Left lung (tissue), 10 donors: ENCODE results near the gene NAA15. TPM values are rescaled to one million over a fixed set of nuclear protein-coding genes. Genes with fewer than 3 reads are reported as not detected.

ENCODE experiments used
- ATAC-seq: fragments of 200-7000 bp; cut with Tn5 transposase; one replicate; pipeline ENCODE4 v1.9.1; 2020; ENCODE audit warnings: moderate library complexity
- DNase-seq, 4 donors: peaks; one replicate each; pipeline ENCODE4 v3.0.0-alpha.2; 2013 to 2020
- H3K27ac ChIP-seq, 2 donors: fragments of 200-600 bp; sonication (generic) in 1 of 2; one replicate each; pipeline versions ENCODE4 v1.5.0 to v1.8.0; 2020 to 2021
- H3K27me3 ChIP-seq, 2 donors: fragments of 200-600 bp; sonication (generic) in 1 of 2; one replicate each; pipeline versions ENCODE4 v1.5.0 to v1.8.0; 2020 to 2021
- H3K36me3 ChIP-seq, 2 donors: fragments of 200-600 bp; sonication (generic) in 1 of 2; one replicate each; pipeline versions ENCODE4 v1.5.0 to v1.8.0; 2020 to 2021
- H3K4me1 ChIP-seq, 2 donors: fragments of 200-600 bp; one replicate each; pipeline ENCODE4 v1.8.0; 2021
- H3K4me3 ChIP-seq, 2 donors: fragments of 200-600 bp; sonication (generic) in 1 of 2; one replicate each; pipeline versions ENCODE4 v1.5.0 to v1.8.0; 2020 to 2021; ENCODE audit warnings: mild to moderate bottlenecking in 1 of 2
- H3K9me3 ChIP-seq, 2 donors: fragments of 200-600 bp; sonication (generic) in 1 of 2; one replicate each; pipeline versions ENCODE4 v1.5.0 to v1.8.0; 2020 to 2021
- intact Hi-C, 2 donors: fragments of 100-400 bp; cut with DNase I; formaldehyde crosslinking; loops; one replicate each; pipeline versions ENCODE4 v1.11.2 to v1.14.2; 2022
- polyA plus RNA-seq, 6 donors: library from polyadenylated mRNA; unstranded; fragments of 120-200 nt; gene quantifications; one replicate each; pipeline ENCODE4 v1.2.1, GENCODE V29; 2013; ENCODE audit not compliant: insufficient read length in 6 of 6
- total RNA-seq, 2 donors: library from RNA; stranded (reverse); fragmentation: NEBNext Ultra II Directional; extraction: Animal tissue kit (Norgen Biotek cat#: 25700); gene quantifications; one replicate each; pipeline ENCODE4 v1.2.1, GENCODE V29; 2021
- TF ChIP-seq, protein P1 (sequence below), 2 donors: fragments of 200-600 bp; sonication (generic) in 1 of 2; IDR thresholded peaks; one replicate each; pipeline versions ENCODE4 v1.5.0 to v1.8.0; 2021; ENCODE audit warnings: antibody characterized with exemption in 2 of 2
- donor health status: DM: no; HTN: yes; CAD: no.
- donor health status: DM: no; HTN: no; CAD: no.

Gene NAA15
- total and polyA plus RNA-seq, 8 donors, result 30.0 to 49.6 (median 32.8) TPM

DNA sequence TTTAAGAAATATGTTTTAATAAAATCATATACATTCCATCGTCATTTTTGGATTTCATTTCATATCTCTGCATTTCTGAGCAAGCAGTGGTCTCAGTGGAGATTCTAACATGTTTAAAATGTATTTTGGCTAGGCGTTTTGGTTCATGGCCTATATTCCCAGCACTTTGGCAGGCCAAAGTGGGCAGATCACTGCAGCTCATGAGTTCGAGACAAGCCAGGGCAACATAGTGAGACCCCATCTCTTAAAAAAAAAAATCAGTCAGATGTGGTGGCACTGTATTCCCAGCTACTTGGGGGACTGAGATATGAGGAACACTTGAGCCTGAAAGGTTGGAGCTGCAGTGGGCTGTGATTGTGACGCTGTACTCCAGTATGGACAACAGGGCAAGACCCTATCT is 85.1 kb downstream of the NAA15 start:
- H3K9me3 ChIP-seq, result no peaks in the 10 kb centered on the region
- H3K27me3 ChIP-seq, result no peaks in the 10 kb centered on the region
- ATAC-seq (no peak), DNase-seq (no peak)
- H3K4me1 ChIP-seq, result no peaks in the 10 kb centered on the region
- no peak overlapping the region for H3K27ac ChIP-seq
- no peak overlapping the region for H3K4me3 ChIP-seq
- TF ChIP-seq, protein P1, sequence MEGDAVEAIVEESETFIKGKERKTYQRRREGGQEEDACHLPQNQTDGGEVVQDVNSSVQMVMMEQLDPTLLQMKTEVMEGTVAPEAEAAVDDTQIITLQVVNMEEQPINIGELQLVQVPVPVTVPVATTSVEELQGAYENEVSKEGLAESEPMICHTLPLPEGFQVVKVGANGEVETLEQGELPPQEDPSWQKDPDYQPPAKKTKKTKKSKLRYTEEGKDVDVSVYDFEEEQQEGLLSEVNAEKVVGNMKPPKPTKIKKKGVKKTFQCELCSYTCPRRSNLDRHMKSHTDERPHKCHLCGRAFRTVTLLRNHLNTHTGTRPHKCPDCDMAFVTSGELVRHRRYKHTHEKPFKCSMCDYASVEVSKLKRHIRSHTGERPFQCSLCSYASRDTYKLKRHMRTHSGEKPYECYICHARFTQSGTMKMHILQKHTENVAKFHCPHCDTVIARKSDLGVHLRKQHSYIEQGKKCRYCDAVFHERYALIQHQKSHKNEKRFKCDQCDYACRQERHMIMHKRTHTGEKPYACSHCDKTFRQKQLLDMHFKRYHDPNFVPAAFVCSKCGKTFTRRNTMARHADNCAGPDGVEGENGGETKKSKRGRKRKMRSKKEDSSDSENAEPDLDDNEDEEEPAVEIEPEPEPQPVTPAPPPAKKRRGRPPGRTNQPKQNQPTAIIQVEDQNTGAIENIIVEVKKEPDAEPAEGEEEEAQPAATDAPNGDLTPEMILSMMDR (IDR thresholded peaks at IDR 0.05), result no peak
- intact Hi-C loops, result no loop called here
- H3K36me3 ChIP-seq, result peaks cover 0 to 57% of the 10 kb centered on the region in 2 donors

DNA sequence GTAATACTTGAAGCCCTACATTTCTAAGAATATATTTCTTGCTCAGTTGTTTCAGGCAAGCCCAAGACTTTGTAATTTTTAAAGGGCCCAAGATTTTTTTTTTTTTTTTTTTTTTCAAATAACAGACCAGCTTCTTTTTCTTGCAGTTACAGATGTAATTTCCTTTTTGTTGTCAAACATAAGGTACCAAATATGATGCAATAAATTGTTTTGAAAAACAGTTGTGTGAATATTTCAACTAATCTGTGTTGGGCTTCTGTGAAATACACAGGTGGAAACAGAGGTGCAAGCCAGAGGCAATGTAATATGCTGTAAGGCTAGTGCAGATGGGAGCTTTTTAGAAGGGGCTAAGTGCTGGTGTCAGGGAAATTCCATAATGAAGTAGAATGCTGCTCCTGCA is 87.8 kb downstream of the NAA15 start:
- Histone ChIP-seq H3K36me3 (peaks cover 0 to 59% of the 10 kb centered on the region in 2 donors), H3K4me3 (no peak overlapping the region), H3K27me3 (no peaks in the 10 kb centered on the region), H3K27ac (no peak overlapping the region), H3K9me3 (no peaks in the 10 kb centered on the region), H3K4me1 (no peaks in the 10 kb centered on the region)
- intact Hi-C loops, result no loop called here
- TF ChIP-seq, protein P1 (IDR thresholded peaks at IDR 0.05), result no peak
- no peak for ATAC-seq
- DNase-seq, result no peak

DNA sequence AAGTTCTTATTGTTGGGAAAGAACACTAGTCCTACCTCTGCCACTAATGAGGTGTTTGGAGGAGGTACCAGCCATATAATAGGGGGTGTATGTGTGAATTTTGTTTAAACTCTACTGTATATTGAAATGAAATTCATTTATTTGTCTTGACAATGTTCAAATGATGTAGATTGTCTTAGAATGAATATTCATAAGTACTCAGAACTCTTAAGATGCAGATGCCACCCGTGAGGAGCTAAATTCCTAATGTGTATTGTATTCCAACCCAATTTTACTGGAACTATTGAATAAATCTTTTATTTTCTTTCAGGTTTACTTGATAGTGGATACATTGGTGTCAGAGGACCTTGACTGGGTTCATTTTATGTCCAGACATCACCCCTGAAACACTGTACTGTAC is 88.7 kb downstream of the NAA15 start:
- Histone ChIP-seq H3K9me3 (no peaks in the 10 kb centered on the region), H3K4me3 (no peak overlapping the region), H3K27me3 (no peaks in the 10 kb centered on the region), H3K36me3 (peaks cover 0 to 62% of the 10 kb centered on the region in 2 donors), H3K4me1 (no peaks in the 10 kb centered on the region), H3K27ac (no peak overlapping the region)
- intact Hi-C loops, result no loop called here
- ATAC-seq (no peak), DNase-seq (no peak)
- TF ChIP-seq, protein P1 (IDR thresholded peaks at IDR 0.05), result no peak

DNA sequence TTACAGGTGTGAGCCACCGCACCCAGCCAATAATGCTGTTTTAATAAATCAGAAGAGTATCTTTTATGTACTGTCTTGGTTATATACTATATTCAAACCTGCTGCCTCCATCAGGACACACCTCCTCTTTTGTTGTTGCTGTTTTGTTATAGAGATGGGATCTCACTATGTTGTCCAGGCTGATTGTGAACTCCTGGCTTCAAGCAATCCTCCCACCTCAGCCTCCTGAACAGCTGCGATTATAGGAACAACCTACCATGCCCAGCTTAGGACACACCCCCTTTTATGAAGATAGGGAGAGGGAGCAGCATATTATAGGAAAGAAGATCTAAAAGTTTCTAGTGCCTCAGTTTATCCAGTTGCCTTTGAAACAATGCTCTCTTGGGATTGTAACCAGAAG is 90.4 kb downstream of the NAA15 start:
- Histone ChIP-seq H3K36me3 (peaks cover 0 to 50% of the 10 kb centered on the region in 2 donors), H3K27me3 (no peaks in the 10 kb centered on the region)
- intact Hi-C loops, result no loop called here

DNA sequence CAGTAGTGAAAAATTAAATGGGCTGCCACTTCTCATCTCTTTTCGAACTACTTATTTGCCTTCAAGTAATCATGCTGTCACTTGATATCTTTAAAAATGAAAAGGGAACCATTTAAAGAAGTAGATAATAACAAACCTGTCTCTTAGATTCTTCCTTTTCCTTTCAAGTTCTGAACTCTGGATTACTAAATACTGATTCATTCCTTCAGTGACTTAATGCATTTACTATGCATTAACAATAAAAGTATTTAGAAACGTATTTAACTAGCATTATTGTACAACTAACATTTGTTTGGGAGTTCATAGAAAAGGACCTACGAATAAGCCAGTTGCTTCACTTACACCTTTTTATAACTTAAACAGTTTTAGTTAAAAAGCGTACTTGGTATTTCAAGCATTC is 91.5 kb downstream of the NAA15 start:
- H3K27ac ChIP-seq, result no peak overlapping the region
- no peak for ATAC-seq
- no peaks in the 10 kb centered on the region for H3K9me3 ChIP-seq
- no peak overlapping the region for H3K4me3 ChIP-seq
- no peak for DNase-seq
- H3K36me3 ChIP-seq, result peaks cover 0 to 47% of the 10 kb centered on the region in 2 donors
- H3K27me3 ChIP-seq, result no peaks in the 10 kb centered on the region
- TF ChIP-seq, protein P1 (IDR thresholded peaks at IDR 0.05), result no peak
- intact Hi-C loops, result no loop called here
- no peaks in the 10 kb centered on the region for H3K4me1 ChIP-seq

More for the DNA sequence above, 90.4 kb downstream of the NAA15 start:
- TF ChIP-seq, protein P1 (IDR thresholded peaks at IDR 0.05), result no peak
- no peak for ATAC-seq
- DNase-seq, result no peak
- Histone ChIP-seq H3K4me3 (no peak overlapping the region), H3K4me1 (no peaks in the 10 kb centered on the region), H3K27ac (no peak overlapping the region), H3K9me3 (no peaks in the 10 kb centered on the region)
